ENCODE measurements around the gene RABL6.

DNA sequence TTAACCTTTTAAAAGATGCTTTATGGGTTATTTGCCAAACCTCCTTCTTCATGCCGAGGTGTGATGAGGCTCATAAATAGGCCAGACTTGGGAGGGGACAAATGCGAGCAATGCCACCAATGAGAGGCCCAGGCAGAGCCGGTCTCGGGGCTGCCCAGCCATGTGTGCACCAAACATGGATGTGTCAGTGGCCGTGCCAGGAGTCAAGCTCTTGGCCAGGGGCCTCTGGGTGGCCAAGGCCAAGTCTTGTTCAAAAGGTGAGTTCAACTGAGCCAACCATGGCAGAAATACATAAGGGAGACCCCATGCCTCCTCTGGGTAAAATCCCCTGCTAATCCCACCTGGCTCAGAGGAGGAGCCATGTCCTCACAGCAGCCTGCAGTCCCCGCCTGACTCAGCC lies 32.6 kb upstream of the RABL6 start:
- TF ChIP-seq, protein P1, sequence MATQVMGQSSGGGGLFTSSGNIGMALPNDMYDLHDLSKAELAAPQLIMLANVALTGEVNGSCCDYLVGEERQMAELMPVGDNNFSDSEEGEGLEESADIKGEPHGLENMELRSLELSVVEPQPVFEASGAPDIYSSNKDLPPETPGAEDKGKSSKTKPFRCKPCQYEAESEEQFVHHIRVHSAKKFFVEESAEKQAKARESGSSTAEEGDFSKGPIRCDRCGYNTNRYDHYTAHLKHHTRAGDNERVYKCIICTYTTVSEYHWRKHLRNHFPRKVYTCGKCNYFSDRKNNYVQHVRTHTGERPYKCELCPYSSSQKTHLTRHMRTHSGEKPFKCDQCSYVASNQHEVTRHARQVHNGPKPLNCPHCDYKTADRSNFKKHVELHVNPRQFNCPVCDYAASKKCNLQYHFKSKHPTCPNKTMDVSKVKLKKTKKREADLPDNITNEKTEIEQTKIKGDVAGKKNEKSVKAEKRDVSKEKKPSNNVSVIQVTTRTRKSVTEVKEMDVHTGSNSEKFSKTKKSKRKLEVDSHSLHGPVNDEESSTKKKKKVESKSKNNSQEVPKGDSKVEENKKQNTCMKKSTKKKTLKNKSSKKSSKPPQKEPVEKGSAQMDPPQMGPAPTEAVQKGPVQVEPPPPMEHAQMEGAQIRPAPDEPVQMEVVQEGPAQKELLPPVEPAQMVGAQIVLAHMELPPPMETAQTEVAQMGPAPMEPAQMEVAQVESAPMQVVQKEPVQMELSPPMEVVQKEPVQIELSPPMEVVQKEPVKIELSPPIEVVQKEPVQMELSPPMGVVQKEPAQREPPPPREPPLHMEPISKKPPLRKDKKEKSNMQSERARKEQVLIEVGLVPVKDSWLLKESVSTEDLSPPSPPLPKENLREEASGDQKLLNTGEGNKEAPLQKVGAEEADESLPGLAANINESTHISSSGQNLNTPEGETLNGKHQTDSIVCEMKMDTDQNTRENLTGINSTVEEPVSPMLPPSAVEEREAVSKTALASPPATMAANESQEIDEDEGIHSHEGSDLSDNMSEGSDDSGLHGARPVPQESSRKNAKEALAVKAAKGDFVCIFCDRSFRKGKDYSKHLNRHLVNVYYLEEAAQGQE (IDR thresholded peaks at IDR 0.05; ENCODE audit: insufficient read depth in 1 of 2, low read depth in 2 of 2, low read length in 2 of 2), result no peak
- TF ChIP-seq POLR2AphosphoS5 (IDR thresholded peaks at IDR 0.05; ENCODE audit: low read depth, low read length) (no peak), SIN3A (IDR thresholded peaks at IDR 0.05; ENCODE audit: borderline replicate concordance, insufficient read depth, low read length) (no peak), FOXP2 (optimal IDR thresholded peaks at IDR 0.05; ENCODE audit: borderline replicate concordance, extremely low read depth, extremely low read length, insufficient read depth) (no peak)

All from PFSK-1 (cell line).